ENCODE data around the gene MYH6.
A peak's percentile ranks its signal among the peaks of the same experiment; 100 is the strongest.
"Not testable (repeated sequence)": the region's sequence is repeated elsewhere in the genome, so short reads cannot be mapped to it uniquely, and the experiment has no call there.

The MYH6 gene

DNA sequence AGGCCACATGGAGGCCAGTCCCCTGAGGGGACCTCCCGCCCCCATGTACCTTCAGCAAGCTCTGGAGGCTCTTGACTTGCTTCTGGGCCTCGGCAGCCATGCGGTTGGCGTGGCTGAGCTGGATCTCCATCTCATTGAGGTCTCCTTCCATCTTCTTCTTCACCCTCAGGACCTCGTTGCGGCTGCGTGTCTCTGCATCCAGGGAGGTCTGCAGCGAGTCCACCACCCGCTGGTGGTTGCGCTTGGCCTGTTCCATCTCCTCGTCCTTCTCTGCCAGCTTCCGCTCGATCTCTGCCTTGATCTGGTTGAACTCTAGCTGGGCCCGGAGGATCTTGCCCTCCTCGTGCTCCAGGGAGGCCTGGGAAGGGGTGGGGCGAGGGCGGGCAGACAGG, 21.8 kb downstream of the MYH6 start:
- not testable (repeated sequence) for H2BK5ac ChIP-seq (ENCODE audit: low read depth, low read length, poor library complexity); H2AFZ ChIP-seq (ENCODE audit: insufficient read depth, low read length, poor library complexity); H4K91ac ChIP-seq (ENCODE audit: low read depth, low read length); H3K27ac ChIP-seq (ENCODE audit: low read depth, low read length); H4K8ac ChIP-seq (ENCODE audit: low read depth, low read length); H3K79me1 ChIP-seq (ENCODE audit: low read length); H3K4ac ChIP-seq (ENCODE audit: low read depth, low read length); H3K36me3 ChIP-seq (ENCODE audit: control insufficient read depth in 1 of 2, insufficient read depth in 2 of 2, low read length in 2 of 2); H3K9ac ChIP-seq (ENCODE audit: low read length); H2AK5ac ChIP-seq (ENCODE audit: low read length); H3K79me2 ChIP-seq (ENCODE audit: control insufficient read depth, insufficient read depth, low read length, poor library complexity); H4K12ac ChIP-seq (ENCODE audit: low read depth, low read length); H3K18ac ChIP-seq (ENCODE audit: low read length); H3K14ac ChIP-seq (ENCODE audit: low read length); H3K4me2 ChIP-seq (ENCODE audit: low read length); H2BK12ac ChIP-seq (ENCODE audit: low read length); H3K4me3 ChIP-seq (ENCODE audit: low read depth, low read length); H3K23ac ChIP-seq (ENCODE audit: low read length); H3K4me1 ChIP-seq (ENCODE audit: control insufficient read depth in 1 of 2, insufficient read depth in 2 of 2, low read length in 2 of 2); H2BK120ac ChIP-seq (ENCODE audit: insufficient read depth, low read length, poor library complexity); DNase-seq; H3K9me3 ChIP-seq (ENCODE audit: insufficient read depth, low read depth, low read length); H3K27me3 ChIP-seq (ENCODE audit: insufficient read depth, low read length)
- no CpG with 5 or more reads among the region's 17 CpGs for WGBS (ENCODE audit: extremely low coverage, insufficient coverage, insufficient read length)

DNA sequence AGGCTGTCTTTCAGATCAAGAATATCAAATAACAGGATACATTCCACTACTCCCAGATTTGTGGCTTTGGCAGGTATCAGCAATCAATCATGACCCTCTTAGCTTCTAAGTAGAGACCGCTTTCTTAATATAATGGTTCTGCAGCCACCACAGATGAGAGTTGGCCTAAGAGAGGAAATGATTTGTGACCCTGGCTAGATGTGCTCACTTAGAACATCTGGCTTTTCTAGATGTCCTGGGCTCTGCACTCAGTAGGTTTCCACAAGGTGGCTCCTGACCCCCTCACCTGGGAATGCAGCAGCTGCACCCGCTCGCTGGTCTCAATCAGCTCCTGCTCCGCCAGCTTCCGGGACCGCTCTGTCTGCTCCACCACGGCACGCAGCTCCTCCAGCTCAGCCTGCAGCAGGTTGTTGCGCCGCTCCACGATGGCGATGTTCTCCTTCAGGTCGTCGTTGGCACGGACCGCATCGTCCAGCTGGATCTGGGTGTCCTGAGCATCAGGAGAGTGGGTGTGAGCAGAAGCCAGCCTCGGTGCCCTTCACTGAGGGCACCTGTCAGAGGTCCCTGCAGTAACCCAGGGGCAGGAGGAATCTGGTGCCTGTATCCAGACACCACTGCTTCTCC, 22.3 kb downstream of the MYH6 start:
- Histone ChIP-seq H2AK5ac (ENCODE audit: low read length) (no peak overlapping the region), H3K4me1 (ENCODE audit: control insufficient read depth in 1 of 2, insufficient read depth in 2 of 2, low read length in 2 of 2) (no peaks in the 10 kb centered on the region), H3K18ac (ENCODE audit: low read length) (no peak overlapping the region), H4K91ac (ENCODE audit: low read depth, low read length) (no peak overlapping the region), H2BK12ac (ENCODE audit: low read length) (no peak overlapping the region), H3K9me3 (ENCODE audit: insufficient read depth, low read depth, low read length) (no peaks in the 10 kb centered on the region), H4K12ac (ENCODE audit: low read depth, low read length) (no peak overlapping the region), H2BK120ac (ENCODE audit: insufficient read depth, low read length, poor library complexity) (no peak overlapping the region), H3K14ac (ENCODE audit: low read length) (no peak overlapping the region), H3K79me2 (ENCODE audit: control insufficient read depth, insufficient read depth, low read length, poor library complexity) (no peaks in the 10 kb centered on the region), H3K23ac (ENCODE audit: low read length) (no peak overlapping the region), H3K4me3 (ENCODE audit: low read depth, low read length) (no peak overlapping the region), H3K4ac (ENCODE audit: low read depth, low read length) (no peak overlapping the region), H3K9ac (ENCODE audit: low read length) (no peak overlapping the region), H3K27ac (ENCODE audit: low read depth, low read length) (no peak overlapping the region), H4K8ac (ENCODE audit: low read depth, low read length) (no peak overlapping the region), H3K27me3 (ENCODE audit: insufficient read depth, low read length) (no peaks in the 10 kb centered on the region), H2BK5ac (ENCODE audit: low read depth, low read length, poor library complexity) (no peak overlapping the region), H2AFZ (ENCODE audit: insufficient read depth, low read length, poor library complexity) (no peak overlapping the region), H3K79me1 (ENCODE audit: low read length) (no peaks in the 10 kb centered on the region), H3K4me2 (ENCODE audit: low read length) (no peak overlapping the region), H3K36me3 (ENCODE audit: control insufficient read depth in 1 of 2, insufficient read depth in 2 of 2, low read length in 2 of 2) (no peaks in the 10 kb centered on the region)
- no CpG with 5 or more reads among the region's 18 CpGs for WGBS (ENCODE audit: extremely low coverage, insufficient coverage, insufficient read length)
- DNase-seq = peak in 1 of 2 donors; percentile 9

DNA sequence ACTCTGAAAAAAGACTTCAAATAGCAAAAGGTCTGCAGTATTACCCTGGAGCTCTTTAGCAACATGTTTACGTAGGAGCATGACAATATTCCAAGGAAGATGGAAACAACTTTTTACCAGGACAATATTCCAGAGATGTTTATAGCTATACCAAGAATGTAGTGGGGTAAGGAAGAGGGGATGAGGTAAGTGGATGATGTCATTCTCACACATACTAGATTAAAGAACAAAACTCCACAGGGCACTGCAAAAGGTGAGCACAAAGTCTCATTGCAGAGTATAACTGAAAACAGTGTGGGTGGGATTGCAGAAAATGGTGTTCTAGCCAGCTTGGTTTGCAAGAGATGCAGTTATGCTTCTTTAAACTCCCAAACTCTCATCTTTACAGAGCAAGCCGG, 22.8 kb downstream of the MYH6 start:
- H3K79me2 ChIP-seq (ENCODE audit: control insufficient read depth, insufficient read depth, low read length, poor library complexity) = no peaks in the 10 kb centered on the region
- H3K23ac ChIP-seq (ENCODE audit: low read length) = no peak overlapping the region
- H3K27me3 ChIP-seq (ENCODE audit: insufficient read depth, low read length) = no peaks in the 10 kb centered on the region
- no peak overlapping the region for H2AK5ac ChIP-seq (ENCODE audit: low read length)
- H3K36me3 ChIP-seq (ENCODE audit: control insufficient read depth in 1 of 2, insufficient read depth in 2 of 2, low read length in 2 of 2) = no peaks in the 10 kb centered on the region
- H3K4ac ChIP-seq (ENCODE audit: low read depth, low read length) = no peak overlapping the region
- no peak overlapping the region for H4K8ac ChIP-seq (ENCODE audit: low read depth, low read length)
- no peak overlapping the region for H2AFZ ChIP-seq (ENCODE audit: insufficient read depth, low read length, poor library complexity)
- no peak overlapping the region for H3K9ac ChIP-seq (ENCODE audit: low read length)
- no peak overlapping the region for H2BK120ac ChIP-seq (ENCODE audit: insufficient read depth, low read length, poor library complexity)
- no peak overlapping the region for H3K4me2 ChIP-seq (ENCODE audit: low read length)
- H3K9me3 ChIP-seq (ENCODE audit: insufficient read depth, low read depth, low read length) = no peaks in the 10 kb centered on the region
- WGBS (ENCODE audit: extremely low coverage, insufficient coverage, insufficient read length) = no CpG with 5 or more reads among the region's 2 CpGs
- no peak overlapping the region for H3K18ac ChIP-seq (ENCODE audit: low read length)
- H2BK5ac ChIP-seq (ENCODE audit: low read depth, low read length, poor library complexity) = no peak overlapping the region
- H3K27ac ChIP-seq (ENCODE audit: low read depth, low read length) = no peak overlapping the region
- no peaks in the 10 kb centered on the region for H3K79me1 ChIP-seq (ENCODE audit: low read length)
- H3K14ac ChIP-seq (ENCODE audit: low read length) = no peak overlapping the region
- H3K4me3 ChIP-seq (ENCODE audit: low read depth, low read length) = no peak overlapping the region
- H3K4me1 ChIP-seq (ENCODE audit: control insufficient read depth in 1 of 2, insufficient read depth in 2 of 2, low read length in 2 of 2) = no peaks in the 10 kb centered on the region
- no peak overlapping the region for H4K12ac ChIP-seq (ENCODE audit: low read depth, low read length)
- H2BK12ac ChIP-seq (ENCODE audit: low read length) = no peak overlapping the region
- H4K91ac ChIP-seq (ENCODE audit: low read depth, low read length) = no peak overlapping the region
- DNase-seq = peak in 1 of 2 donors; percentile 63

DNA sequence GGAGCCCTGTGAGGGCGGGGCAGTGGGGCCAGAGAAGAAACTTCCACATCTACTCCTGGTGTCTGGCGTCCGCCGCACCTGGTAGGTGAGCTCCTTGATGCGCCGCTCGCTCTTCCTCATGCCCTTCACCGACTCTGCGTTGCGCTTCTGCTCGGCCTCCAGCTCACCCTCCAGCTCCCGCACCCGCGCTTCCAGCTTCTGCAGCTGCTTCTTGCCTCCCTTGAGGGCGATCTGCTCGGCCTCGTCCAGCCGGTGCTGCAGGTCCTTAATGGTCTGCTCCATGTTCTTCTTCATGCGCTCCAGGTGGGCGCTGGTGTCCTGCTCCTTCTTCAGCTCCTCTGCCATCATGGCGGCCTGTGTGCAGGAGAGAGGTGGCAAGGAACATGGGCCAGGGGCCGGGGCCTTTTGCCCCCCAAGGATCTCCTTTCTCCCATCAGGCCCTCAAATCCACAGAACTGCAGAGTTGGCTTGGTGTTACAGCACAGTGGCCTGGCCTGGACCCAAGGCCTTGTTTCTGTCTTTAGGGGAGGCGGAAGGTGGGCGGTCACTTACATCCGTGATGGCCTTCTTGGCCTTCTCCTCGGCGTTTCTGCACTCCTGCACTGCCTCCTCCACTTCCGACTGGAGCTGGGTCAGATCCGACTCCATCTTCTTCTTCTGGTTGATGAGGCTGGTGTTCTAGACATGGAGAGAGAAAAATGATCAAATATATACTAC, 23.6 kb downstream of the MYH6 start:
- H3K4ac ChIP-seq (ENCODE audit: low read depth, low read length) = no peak overlapping the region

More for the DNA sequence above, 23.6 kb downstream of the MYH6 start:
- Histone ChIP-seq H2BK12ac (ENCODE audit: low read length) (no peak overlapping the region), H3K36me3 (ENCODE audit: control insufficient read depth in 1 of 2, insufficient read depth in 2 of 2, low read length in 2 of 2) (no peaks in the 10 kb centered on the region), H2BK120ac (ENCODE audit: insufficient read depth, low read length, poor library complexity) (no peak overlapping the region), H2AK5ac (ENCODE audit: low read length) (no peak overlapping the region), H4K8ac (ENCODE audit: low read depth, low read length) (no peak overlapping the region), H4K91ac (ENCODE audit: low read depth, low read length) (no peak overlapping the region), H3K9me3 (ENCODE audit: insufficient read depth, low read depth, low read length) (no peaks in the 10 kb centered on the region), H3K79me2 (ENCODE audit: control insufficient read depth, insufficient read depth, low read length, poor library complexity) (no peaks in the 10 kb centered on the region), H2AFZ (ENCODE audit: insufficient read depth, low read length, poor library complexity) (no peak overlapping the region), H4K12ac (ENCODE audit: low read depth, low read length) (no peak overlapping the region), H2BK5ac (ENCODE audit: low read depth, low read length, poor library complexity) (no peak overlapping the region), H3K9ac (ENCODE audit: low read length) (no peak overlapping the region), H3K27ac (ENCODE audit: low read depth, low read length) (no peak overlapping the region), H3K18ac (ENCODE audit: low read length) (no peak overlapping the region), H3K79me1 (ENCODE audit: low read length) (no peaks in the 10 kb centered on the region), H3K14ac (ENCODE audit: low read length) (no peak overlapping the region), H3K23ac (ENCODE audit: low read length) (no peak overlapping the region), H3K4me2 (ENCODE audit: low read length) (no peak overlapping the region), H3K4me3 (ENCODE audit: low read depth, low read length) (no peak overlapping the region), H3K27me3 (ENCODE audit: insufficient read depth, low read length) (no peaks in the 10 kb centered on the region), H3K4me1 (ENCODE audit: control insufficient read depth in 1 of 2, insufficient read depth in 2 of 2, low read length in 2 of 2) (no peaks in the 10 kb centered on the region)
- DNase-seq = peak in 1 of 2 donors; percentile 53
- no CpG with 5 or more reads among the region's 29 CpGs for WGBS (ENCODE audit: extremely low coverage, insufficient coverage, insufficient read length)

All from trophoblast cell (in vitro differentiated cells and primary cell).